SK-N-SH treated with all-trans-retinoic acid at 6 μM for 48 hours (cell line): ENCODE results near the gene CRABP2.

ENCODE experiments used
- ATAC-seq: fragments of 200-7000 bp; cut with Tn5 transposase; 3 replicates; pipeline ENCODE4 v1.9.1; 2020; ENCODE audit warnings: mild to moderate bottlenecking, moderate library complexity
- BACH2 ChIP-seq: fragments of 250-450 bp; sonication (Bioruptor Pico); IDR thresholded peaks from 2 replicates; pipeline ENCODE4 v1.9.0; 2021; ENCODE audit warnings: mild to moderate bottlenecking, borderline replicate concordance
- ESRRG ChIP-seq: fragments of 250-450 bp; sonication (Bioruptor Pico); IDR thresholded peaks from 2 replicates; pipeline ENCODE4 v1.6.1; 2021; ENCODE audit warnings: mild to moderate bottlenecking
- GLIS3 ChIP-seq: fragments of 250-450 bp; sonication (Bioruptor Pico); IDR thresholded peaks from 2 replicates; pipeline ENCODE4 v1.5.0; 2020; ENCODE audit warnings: mild to moderate bottlenecking, moderate library complexity
- PPARA ChIP-seq: fragments of 250-450 bp; sonication (Bioruptor Pico); IDR thresholded peaks from 2 replicates; pipeline ENCODE4 v1.5.0; 2020; ENCODE audit warnings: mild to moderate bottlenecking, borderline replicate concordance
- RARB ChIP-seq: fragments of 250-450 bp; sonication (Bioruptor Pico); IDR thresholded peaks from 2 replicates; pipeline ENCODE4 v1.8.0; 2021; ENCODE audit warnings: mild to moderate bottlenecking, moderate library complexity
- SNAI2 ChIP-seq: fragments of 250-450 bp; sonication (Bioruptor Pico); IDR thresholded peaks from 2 replicates; pipeline ENCODE4 v1.5.0; 2020; ENCODE audit warnings: mild to moderate bottlenecking, moderate library complexity
- ZC3H10 ChIP-seq: fragments of 250-450 bp; sonication (Bioruptor Pico); IDR thresholded peaks from 2 replicates; pipeline ENCODE4 v1.5.1; 2021; ENCODE audit warnings: mild to moderate bottlenecking, moderate library complexity
- ZFP30 ChIP-seq: fragments of 450-650 bp; formaldehyde crosslinking; IDR thresholded peaks from 2 replicates; pipeline ENCODE4 v1.5.0; 2022; ENCODE audit warnings: mild to moderate bottlenecking, moderate library complexity
- ZNF70 ChIP-seq: fragments of 450-650 bp; formaldehyde crosslinking; IDR thresholded peaks from 2 replicates; pipeline ENCODE4 v1.5.0; 2020; ENCODE audit warnings: mild to moderate bottlenecking, moderate library complexity
- ZNF8 ChIP-seq: fragments of 450-650 bp; formaldehyde crosslinking; IDR thresholded peaks from 2 replicates; pipeline ENCODE4 v1.5.0; 2020; ENCODE audit warnings: mild to moderate bottlenecking, moderate library complexity
- TF ChIP-seq, protein P1 (sequence below): fragments of 250-450 bp; sonication (Bioruptor Pico); IDR thresholded peaks from 2 replicates; pipeline ENCODE4 v1.5.0; 2020; ENCODE audit warnings: mild to moderate bottlenecking, moderate library complexity
- TF ChIP-seq, protein P2 (sequence below): fragments of 250-450 bp; sonication (Bioruptor Pico); IDR thresholded peaks from 2 replicates; pipeline ENCODE4 v1.5.1; 2021; ENCODE audit warnings: mild to moderate bottlenecking, moderate library complexity
- TF ChIP-seq, protein P3 (sequence below): fragments of 250-450 bp; sonication (Bioruptor Pico); IDR thresholded peaks from 2 replicates; pipeline ENCODE4 v1.5.1; 2020; ENCODE audit warnings: low read depth, mild to moderate bottlenecking, moderate library complexity
- TF ChIP-seq, protein P4 (sequence below): fragments of 250-450 bp; sonication (Bioruptor Pico); IDR thresholded peaks from 2 replicates; pipeline ENCODE4 v1.8.0; 2020; ENCODE audit warnings: mild to moderate bottlenecking, moderate library complexity, borderline replicate concordance

CRABP2 gene

DNA sequence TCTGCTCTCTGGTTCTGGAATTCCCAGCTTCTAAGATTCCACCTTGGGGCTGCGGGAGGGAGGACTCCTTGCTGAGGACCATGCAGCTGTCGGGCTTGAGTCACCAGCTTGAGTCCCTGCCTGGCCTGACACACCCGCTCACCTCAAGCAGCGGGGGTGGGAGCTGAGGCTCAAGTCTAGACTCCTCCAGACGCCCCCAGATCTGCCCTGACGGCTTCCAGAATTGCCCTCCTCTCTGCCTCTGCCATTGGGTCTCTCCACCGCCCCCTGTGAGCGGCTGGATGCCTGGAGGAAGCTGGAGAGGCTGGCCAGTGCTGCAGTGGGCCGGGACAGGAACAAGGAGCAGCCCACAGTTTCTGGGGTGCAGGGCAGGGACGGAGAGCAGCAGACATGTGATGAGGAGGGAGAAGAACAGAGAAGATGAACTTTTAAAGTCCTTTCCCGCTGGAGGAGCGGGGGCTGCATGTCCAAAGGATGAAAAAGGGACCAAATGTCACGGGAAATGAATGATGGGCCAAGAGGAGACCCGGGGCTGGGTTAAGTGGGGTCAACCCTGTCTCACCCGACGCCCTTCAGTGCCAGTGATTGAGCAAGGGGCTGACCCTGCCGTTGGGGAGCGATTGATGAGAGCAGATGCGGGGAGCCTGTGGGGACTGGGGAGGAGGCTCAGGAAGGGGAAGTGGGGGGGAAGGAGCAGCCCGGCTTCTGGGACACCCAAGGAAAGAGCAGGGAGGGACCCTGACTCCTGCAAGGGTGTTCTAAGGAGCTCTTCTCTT, 13.5 kb downstream of the CRABP2 start:
- ATAC-seq, result peak; percentile 23
- TF ChIP-seq BACH2 (CRISPR knock-in tag), result no peak

DNA sequence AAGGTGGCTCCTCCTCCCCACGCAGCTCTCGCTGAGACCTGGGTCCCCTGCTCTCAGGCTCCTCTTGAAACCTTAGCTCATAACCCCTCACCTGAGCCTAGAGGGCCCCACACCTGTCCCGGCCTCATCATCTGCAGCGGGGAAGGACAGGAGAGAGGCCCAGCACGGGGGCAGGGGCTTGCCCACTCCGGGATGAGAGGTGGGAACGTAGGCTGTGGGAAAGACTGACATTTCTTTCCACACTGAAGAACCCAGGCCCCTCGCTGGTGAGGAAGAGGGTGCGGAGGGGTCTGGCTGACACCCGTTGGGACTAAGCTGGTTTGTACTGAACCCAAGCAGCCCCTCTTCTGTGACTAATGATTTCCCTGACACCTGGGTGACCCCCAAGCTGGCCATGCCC, 14.2 kb downstream of the CRABP2 start:
- no peak for ATAC-seq
- TF ChIP-seq, protein P1, sequence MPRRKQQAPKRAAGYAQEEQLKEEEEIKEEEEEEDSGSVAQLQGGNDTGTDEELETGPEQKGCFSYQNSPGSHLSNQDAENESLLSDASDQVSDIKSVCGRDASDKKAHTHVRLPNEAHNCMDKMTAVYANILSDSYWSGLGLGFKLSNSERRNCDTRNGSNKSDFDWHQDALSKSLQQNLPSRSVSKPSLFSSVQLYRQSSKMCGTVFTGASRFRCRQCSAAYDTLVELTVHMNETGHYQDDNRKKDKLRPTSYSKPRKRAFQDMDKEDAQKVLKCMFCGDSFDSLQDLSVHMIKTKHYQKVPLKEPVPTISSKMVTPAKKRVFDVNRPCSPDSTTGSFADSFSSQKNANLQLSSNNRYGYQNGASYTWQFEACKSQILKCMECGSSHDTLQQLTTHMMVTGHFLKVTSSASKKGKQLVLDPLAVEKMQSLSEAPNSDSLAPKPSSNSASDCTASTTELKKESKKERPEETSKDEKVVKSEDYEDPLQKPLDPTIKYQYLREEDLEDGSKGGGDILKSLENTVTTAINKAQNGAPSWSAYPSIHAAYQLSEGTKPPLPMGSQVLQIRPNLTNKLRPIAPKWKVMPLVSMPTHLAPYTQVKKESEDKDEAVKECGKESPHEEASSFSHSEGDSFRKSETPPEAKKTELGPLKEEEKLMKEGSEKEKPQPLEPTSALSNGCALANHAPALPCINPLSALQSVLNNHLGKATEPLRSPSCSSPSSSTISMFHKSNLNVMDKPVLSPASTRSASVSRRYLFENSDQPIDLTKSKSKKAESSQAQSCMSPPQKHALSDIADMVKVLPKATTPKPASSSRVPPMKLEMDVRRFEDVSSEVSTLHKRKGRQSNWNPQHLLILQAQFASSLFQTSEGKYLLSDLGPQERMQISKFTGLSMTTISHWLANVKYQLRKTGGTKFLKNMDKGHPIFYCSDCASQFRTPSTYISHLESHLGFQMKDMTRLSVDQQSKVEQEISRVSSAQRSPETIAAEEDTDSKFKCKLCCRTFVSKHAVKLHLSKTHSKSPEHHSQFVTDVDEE (CRISPR knock-in tag), result no peak
- TF ChIP-seq ZNF70 (CRISPR knock-in tag), result no peak
- TF ChIP-seq PPARA (CRISPR knock-in tag), result no peak
- TF ChIP-seq ESRRG (CRISPR knock-in tag), result no peak
- TF ChIP-seq, protein P2, sequence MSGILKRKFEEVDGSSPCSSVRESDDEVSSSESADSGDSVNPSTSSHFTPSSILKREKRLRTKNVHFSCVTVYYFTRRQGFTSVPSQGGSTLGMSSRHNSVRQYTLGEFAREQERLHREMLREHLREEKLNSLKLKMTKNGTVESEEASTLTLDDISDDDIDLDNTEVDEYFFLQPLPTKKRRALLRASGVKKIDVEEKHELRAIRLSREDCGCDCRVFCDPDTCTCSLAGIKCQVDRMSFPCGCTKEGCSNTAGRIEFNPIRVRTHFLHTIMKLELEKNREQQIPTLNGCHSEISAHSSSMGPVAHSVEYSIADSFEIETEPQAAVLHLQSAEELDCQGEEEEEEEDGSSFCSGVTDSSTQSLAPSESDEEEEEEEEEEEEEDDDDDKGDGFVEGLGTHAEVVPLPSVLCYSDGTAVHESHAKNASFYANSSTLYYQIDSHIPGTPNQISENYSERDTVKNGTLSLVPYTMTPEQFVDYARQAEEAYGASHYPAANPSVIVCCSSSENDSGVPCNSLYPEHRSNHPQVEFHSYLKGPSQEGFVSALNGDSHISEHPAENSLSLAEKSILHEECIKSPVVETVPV (CRISPR knock-in tag), result no peak
- TF ChIP-seq, protein P3, sequence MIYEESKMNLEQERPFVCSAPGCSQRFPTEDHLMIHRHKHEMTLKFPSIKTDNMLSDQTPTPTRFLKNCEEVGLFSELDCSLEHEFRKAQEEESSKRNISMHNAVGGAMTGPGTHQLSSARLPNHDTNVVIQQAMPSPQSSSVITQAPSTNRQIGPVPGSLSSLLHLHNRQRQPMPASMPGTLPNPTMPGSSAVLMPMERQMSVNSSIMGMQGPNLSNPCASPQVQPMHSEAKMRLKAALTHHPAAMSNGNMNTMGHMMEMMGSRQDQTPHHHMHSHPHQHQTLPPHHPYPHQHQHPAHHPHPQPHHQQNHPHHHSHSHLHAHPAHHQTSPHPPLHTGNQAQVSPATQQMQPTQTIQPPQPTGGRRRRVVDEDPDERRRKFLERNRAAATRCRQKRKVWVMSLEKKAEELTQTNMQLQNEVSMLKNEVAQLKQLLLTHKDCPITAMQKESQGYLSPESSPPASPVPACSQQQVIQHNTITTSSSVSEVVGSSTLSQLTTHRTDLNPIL (CRISPR knock-in tag), result no peak
- TF ChIP-seq ZC3H10 (CRISPR knock-in tag), result no peak
- TF ChIP-seq ZFP30 (CRISPR knock-in tag), result no peak
- TF ChIP-seq GLIS3 (CRISPR knock-in tag), result no peak
- no peak for TF ChIP-seq SNAI2
- no peak for TF ChIP-seq ZNF8 (CRISPR knock-in tag)

DNA sequence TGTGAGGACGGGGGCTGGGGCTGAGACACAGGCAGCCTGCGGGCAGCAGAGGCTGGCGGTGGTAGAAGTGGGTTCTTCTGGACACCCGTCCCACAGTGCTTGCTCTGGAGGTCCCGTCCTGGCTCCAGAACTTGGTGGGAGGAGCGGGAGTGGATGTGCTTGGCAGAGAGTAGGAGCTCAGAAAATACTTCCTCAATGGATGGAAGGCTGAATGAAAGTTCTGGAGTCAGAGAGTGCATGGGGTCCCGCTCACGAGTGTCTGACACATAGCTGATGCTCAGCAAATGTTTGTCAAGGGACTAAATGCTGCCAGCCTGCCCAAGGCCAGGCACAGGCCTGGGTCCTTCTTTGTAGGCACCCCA, 14.7 kb downstream of the CRABP2 start:
- ATAC-seq, result no peak
- TF ChIP-seq RARB (CRISPR knock-in tag), result no peak
- TF ChIP-seq, all 23 proteins: peak for 0

DNA sequence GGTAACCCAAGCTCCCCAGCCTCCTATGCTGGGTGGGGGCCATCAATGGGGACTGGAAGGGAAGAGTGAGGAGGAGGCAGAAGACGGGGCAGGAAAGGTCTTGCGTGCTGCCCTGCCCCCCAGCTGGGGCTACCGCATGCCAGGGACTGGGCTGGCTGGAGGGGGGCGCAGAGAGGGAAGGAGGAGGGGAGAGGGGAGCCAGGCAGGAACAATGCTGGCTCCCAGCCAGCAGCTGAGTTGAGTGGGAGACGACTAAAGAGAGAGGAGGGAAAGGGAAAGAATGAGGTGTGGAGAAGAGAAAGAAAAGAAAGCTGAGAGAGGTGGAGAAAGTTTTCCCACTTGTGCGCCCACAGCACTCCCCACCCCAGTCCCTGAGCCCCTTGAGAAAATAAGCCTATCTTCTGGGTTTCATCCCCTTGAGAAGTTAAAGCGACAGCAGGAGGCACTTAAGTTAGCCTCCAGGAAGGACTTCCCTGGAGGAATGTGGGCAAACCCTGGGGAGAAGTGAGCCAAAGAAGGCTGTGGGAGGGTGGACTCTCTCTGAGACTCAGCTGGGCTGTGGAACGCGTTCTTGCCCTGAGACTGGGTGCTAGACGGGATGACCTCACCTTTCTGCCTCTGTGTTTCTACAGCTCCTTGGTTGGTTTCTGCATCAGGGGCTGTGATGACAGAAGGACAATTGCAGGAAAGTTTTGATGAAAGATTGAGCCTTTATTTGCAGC, 15.3 kb downstream of the CRABP2 start:
- no peak for ATAC-seq
- TF ChIP-seq PPARA (CRISPR knock-in tag) (no peak), ZNF8 (CRISPR knock-in tag) (no peak)
- TF ChIP-seq, protein P1 (CRISPR knock-in tag), result no peak
- TF ChIP-seq, protein P4, sequence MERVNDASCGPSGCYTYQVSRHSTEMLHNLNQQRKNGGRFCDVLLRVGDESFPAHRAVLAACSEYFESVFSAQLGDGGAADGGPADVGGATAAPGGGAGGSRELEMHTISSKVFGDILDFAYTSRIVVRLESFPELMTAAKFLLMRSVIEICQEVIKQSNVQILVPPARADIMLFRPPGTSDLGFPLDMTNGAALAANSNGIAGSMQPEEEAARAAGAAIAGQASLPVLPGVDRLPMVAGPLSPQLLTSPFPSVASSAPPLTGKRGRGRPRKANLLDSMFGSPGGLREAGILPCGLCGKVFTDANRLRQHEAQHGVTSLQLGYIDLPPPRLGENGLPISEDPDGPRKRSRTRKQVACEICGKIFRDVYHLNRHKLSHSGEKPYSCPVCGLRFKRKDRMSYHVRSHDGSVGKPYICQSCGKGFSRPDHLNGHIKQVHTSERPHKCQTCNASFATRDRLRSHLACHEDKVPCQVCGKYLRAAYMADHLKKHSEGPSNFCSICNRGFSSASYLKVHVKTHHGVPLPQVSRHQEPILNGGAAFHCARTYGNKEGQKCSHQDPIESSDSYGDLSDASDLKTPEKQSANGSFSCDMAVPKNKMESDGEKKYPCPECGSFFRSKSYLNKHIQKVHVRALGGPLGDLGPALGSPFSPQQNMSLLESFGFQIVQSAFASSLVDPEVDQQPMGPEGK (CRISPR knock-in tag), result peak; percentile 10; the same call in 1 of the 2 replicates
